GM12891 (cell line): ENCODE data around the gene MEP1B. TPM values are rescaled to one million over a fixed set of nuclear protein-coding genes. Genes with fewer than 3 reads are reported as not detected.
"Not testable (repeated sequence)": the region's sequence is repeated elsewhere in the genome, so short reads cannot be mapped to it uniquely, and the experiment has no call there.

Source experiments
- DNase-seq: peaks from one replicate; pipeline ENCODE4 v3.0.0; 2011; ENCODE audit warnings: low spot score; ENCODE audit not compliant: insufficient read length
- FAIRE-seq: peaks from 2 replicates; lab custom pipeline; 2011; peaks lifted over from hg19 to GRCh38; lab: Jason Lieb, UNC
- PAX5 ChIP-seq: IDR thresholded peaks from 2 replicates; pipeline ENCODE4 v1.6.1; 2011; ENCODE audit warnings: low read length, moderate library complexity, mild to moderate bottlenecking; ENCODE audit not compliant: insufficient read depth, severe bottlenecking
- POLR2A ChIP-seq: IDR thresholded peaks from 2 replicates; pipeline ENCODE4 v1.6.1; 2011; ENCODE audit warnings: low read depth, low read length, control low read depth
- POLR2AphosphoS5 ChIP-seq: IDR thresholded peaks from 2 replicates; pipeline ENCODE4 v1.6.1; 2011; ENCODE audit warnings: low read depth, low read length, control low read depth
- POU2F2 ChIP-seq: IDR thresholded peaks from 2 replicates; pipeline ENCODE4 v1.6.1; 2011; ENCODE audit warnings: low read depth, mild to moderate bottlenecking, control low read depth, low read length, moderate library complexity
- SPI1 ChIP-seq: IDR thresholded peaks from 2 replicates; pipeline ENCODE4 v1.6.1; 2011; ENCODE audit warnings: low read depth, low read length, control low read depth
- TAF1 ChIP-seq: IDR thresholded peaks from 2 replicates; pipeline ENCODE4 v1.6.1; 2011; ENCODE audit warnings: low read depth, low read length, control low read depth
- polyA plus RNA-seq: library from polyadenylated mRNA; unstranded; fragments of >200 nt; gene quantifications from one replicate; pipeline ENCODE4 v1.2.1, GENCODE V29; 2012; ENCODE audit warnings: low read depth, missing spikeins, inconsistent platforms; ENCODE audit not compliant: missing spikeins

The MEP1B gene
- polyA plus RNA-seq = not detected

DNA sequence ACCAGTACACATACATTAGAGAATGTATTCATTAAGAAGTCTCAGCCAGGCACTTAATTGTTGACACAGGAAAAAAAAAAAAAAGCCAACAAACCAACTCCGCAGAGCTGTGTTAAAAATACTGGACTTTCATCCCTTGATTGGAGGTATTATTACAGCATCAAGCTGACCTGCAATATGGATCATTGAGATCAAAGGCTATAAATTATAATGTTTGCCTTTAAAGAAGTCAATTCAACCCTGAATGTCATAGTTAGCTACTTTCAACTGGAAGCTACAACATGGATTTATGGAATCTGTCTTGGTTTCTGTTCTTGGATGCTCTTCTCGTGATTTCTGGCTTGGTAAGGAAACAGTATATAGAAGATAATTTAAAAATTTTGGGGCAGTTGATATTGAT lies at the start of gene MEP1B:
MEP1B (plus strand) TSS at position 250 of the 400 bp plus-strand sequence; CDS start at position 282, 32 bp downstream.
- FAIRE-seq (no peak), DNase-seq (no peak)
- TF ChIP-seq POU2F2 (no peak), TAF1 (no peak), PAX5 (no peak), POLR2A (no peak), SPI1 (no peak)

DNA sequence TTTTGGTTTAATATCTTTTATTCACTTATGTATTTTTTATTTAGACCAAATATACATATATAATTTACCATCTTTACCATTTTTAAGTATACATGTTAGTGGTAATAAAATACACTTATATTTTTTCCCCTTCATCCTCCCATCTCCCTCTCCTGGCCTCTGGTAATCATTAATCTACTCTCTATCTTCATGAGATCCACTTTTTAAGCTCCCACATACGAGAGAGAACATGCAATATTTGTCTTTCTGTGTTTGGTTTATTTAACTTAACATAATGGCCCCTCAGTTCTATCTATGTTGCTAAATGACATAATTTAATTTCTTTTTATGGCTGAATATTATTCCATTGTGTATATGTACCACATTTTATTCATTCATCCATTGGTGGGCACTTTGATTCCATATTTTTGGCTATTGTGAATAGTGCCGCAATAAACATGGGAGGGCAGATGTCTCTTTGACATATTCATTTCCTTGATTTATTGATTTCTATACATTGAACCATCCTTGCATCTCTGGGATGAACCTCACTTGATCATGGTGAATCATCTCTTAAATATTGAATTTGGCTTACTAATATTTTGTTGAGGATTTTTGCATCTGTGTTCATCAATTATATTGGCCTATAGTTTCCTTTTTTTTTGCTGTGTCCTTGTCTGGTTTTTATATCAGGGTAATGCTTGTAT lies 41.5 kb upstream of the MEP1B start:
- FAIRE-seq (no peak), DNase-seq (no peak)
- TF ChIP-seq POU2F2 = no peak
- TF ChIP-seq POLR2AphosphoS5 = no peak
- no peak for TF ChIP-seq PAX5
- no peak for TF ChIP-seq TAF1
- TF ChIP-seq SPI1 = no peak
- TF ChIP-seq POLR2A = no peak

DNA sequence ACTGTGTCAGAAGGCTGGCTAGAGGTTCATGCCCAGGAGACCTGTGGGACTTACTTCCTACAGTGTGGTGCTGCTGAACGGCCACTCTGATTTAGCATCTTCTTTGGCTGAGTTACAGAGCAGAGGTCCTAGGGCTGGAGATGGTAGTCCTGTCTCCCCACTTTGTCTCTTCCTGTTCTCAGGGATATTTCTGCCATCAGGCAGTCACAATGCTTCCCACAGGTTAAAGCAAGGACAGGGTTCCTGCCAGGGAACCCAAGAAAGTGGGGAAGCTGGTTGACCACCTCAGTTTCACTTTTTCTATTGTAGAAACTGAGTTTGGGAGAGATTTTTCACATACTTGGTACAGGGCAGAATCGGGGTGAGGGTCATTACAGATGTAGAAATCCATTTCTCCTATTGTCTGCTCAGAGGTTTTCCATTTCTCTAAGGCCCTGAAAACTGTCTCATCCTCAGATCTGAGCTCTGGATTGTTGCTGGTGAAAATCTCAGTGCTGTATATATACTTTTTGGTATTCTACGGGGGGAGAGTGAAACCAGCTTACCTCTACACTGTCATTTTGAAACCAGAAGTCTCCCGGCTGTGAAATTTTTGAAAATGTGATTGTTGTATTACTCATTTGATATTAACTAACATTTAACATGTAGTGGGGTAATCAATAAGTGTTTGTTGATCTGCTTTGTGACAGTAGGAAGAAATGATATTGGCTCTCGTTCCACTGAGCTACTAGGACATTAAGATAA lies 37.0 kb upstream of the MEP1B start:
- no peak for DNase-seq
- peak; percentile 64 for FAIRE-seq

GRCh38 chr18:32156855-32157254 lies 33.0 kb upstream of the MEP1B start:
- TF ChIP-seq POLR2AphosphoS5 (no peak), POU2F2 (no peak), POLR2A (no peak), SPI1 (no peak), TAF1 (no peak), PAX5 (no peak)
- no peak for FAIRE-seq
- no peak for DNase-seq

More for the DNA sequence above, 37.0 kb upstream of the MEP1B start:
- TF ChIP-seq POU2F2 (no peak), SPI1 (no peak), PAX5 (no peak), POLR2A (no peak), TAF1 (no peak), POLR2AphosphoS5 (no peak)

GRCh38 chr18:32157580-32157979 lies 32.3 kb upstream of the MEP1B start:
- TF ChIP-seq PAX5 = no peak
- TF ChIP-seq SPI1 = 0 out of 2 replicates have a peak, but pooled peaks have one; percentile 2
- TF ChIP-seq TAF1 = no peak
- DNase-seq = no peak
- no peak for FAIRE-seq

DNA sequence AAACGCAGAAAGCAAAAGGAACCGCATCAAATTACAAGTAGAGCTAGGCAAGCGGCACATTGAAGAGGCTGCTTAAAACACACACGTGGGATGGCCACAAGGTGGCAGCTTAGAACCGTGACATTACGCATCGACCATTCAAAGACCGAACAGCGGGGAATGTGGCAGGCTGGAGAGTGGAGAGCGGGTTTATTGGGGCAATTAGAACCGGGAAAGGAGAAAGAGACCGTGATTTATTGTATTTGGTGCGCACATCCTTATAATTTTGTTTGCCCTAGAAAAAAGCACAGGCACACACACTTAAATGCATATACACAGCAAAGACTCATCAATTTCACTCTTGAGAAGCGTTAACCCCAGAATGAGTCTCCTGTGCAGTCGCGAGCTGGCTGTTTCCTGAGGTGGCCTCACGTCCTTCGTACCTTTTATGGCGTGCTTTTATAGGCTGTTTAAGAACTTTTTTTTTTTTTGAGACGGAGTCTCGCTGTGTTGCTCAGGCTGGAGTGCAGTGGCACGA lies 31.7 kb upstream of the MEP1B start:
- TF ChIP-seq POLR2A (no peak), POLR2AphosphoS5 (no peak), SPI1 (no peak), TAF1 (no peak), POU2F2 (no peak), PAX5 (no peak)
- peak; percentile 95 for FAIRE-seq
- DNase-seq = peak; percentile 43

DNA sequence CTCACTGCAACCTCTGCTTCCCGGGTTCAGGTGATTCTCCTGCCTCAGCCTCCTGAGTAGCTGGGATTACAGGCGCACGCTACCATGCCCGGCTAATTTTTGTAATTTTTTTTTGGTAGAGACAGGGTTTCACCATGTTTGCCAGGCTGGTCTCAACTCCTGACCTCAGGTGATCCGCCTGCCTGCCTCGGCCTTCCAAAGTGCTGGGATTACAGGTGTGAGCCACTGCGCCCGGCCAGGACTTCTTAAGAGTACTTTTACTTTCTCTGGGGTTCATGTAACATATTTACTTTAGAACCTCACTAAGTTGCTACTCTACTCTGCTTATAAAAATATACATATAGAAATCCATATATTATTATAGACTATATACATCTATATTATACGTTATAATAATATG lies 31.2 kb upstream of the MEP1B start:
- DNase-seq, FAIRE-seq: not testable (repeated sequence)

DNA sequence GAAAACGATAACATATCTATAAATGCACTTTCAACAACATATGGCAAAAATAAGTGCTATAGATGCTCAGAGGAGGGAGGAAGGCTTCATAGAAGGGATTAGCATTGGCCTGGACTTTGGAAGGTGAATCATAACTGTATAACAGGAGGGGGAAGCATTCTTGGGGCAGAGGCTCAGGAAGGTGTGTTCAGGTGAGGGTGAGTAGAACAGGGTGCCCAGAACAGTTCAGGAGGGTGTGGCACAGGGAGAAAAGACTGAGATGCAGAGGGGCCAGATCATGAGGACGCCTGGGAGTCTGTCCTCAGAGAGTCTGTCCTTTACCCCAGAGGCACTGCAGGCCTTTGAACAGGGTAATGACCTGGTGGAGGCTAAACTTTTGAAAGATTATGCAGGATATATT lies 29.3 kb upstream of the MEP1B start:
- FAIRE-seq (no peak), DNase-seq (no peak)
- TF ChIP-seq POLR2AphosphoS5 (no peak), POLR2A (no peak)

GRCh38 chr18:32167980-32168730 lies 21.7 kb upstream of the MEP1B start:
- no peak for TF ChIP-seq PAX5
- TF ChIP-seq SPI1 = no peak
- no peak for TF ChIP-seq POLR2AphosphoS5
- no peak for TF ChIP-seq TAF1
- no peak for TF ChIP-seq POU2F2
- TF ChIP-seq POLR2A = no peak
- DNase-seq (no peak), FAIRE-seq (no peak)

DNA sequence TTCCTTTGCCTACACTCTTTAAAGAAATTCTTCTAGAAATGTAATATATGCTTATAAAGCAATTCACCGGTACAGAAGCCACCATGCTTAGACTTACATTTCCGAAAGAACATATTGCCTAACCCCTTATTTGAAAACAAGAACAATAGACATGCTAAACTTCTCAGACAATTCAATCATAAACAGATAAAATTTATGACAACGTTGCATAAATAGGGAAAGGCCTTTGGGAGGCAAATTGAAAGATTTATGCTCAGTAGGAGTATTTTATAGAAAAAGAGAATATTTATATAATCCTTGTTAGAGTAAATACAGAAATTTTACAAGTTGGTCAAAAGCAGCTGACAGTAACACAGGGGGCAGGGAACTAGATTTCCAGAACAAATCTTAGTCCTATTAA lies 16.2 kb upstream of the MEP1B start:
- no peak for DNase-seq
- FAIRE-seq = no peak
- no peak for TF ChIP-seq POLR2AphosphoS5
- no peak for TF ChIP-seq TAF1
- TF ChIP-seq POU2F2 = no peak
- TF ChIP-seq SPI1 = no peak
- no peak for TF ChIP-seq PAX5
- TF ChIP-seq POLR2A = no peak
